GM21526 (cell line): ENCODE measurements around the gene TAAR5.
"Not testable (repeated sequence)": the region's sequence is repeated elsewhere in the genome, so short reads cannot be mapped to it uniquely, and the experiment has no call there.

Source experiments
- ATAC-seq: cut with Tn5 transposase; IDR thresholded peaks from one replicate; pipeline ENCODE4 v1.9.1; 2021; ENCODE audit warnings: moderate library complexity; ENCODE audit not compliant: unreplicated experiment, low FRiP score

Gene TAAR5, protein sequence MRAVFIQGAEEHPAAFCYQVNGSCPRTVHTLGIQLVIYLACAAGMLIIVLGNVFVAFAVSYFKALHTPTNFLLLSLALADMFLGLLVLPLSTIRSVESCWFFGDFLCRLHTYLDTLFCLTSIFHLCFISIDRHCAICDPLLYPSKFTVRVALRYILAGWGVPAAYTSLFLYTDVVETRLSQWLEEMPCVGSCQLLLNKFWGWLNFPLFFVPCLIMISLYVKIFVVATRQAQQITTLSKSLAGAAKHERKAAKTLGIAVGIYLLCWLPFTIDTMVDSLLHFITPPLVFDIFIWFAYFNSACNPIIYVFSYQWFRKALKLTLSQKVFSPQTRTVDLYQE

DNA sequence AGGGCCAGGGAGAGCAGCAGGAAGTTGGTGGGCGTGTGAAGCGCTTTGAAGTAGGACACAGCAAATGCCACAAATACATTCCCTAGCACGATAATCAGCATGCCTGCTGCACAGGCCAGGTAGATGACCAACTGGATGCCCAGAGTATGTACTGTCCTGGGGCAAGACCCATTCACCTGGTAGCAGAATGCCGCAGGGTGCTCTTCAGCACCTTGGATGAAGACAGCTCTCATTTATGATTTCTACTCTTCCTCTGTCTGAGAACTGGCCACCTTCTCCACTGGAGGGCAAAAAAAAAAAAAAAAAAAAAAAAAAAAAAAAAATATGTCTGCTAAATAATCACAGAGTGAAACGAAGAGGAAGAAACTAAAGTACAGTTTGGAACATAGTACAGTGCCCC is at the start of gene TAAR5:
TSS of gene TAAR5 (minus strand) at position 288 of the 400 bp plus-strand sequence. CDS start at position 233, 55 bp downstream.
- ATAC-seq = no peak

DNA sequence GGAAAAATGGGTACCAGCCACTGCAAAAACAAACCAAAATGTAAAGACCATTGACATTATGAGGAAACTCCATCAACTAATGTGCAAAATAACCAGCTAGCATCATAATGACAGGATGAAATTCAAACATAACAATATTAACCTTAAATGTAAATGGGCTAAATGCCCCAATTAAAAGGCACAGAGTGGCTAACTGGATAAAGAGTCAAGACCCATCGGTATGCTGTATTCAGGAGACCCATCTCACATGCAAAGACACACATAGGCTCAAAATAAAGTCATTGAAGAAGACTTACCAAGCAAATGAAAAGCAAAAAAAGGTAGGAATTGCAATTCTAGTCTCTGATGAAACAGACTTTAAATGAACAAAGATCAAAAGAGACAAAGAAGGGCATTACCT is 47.6 kb upstream of the TAAR5 start:
- ATAC-seq = not testable (repeated sequence)

DNA sequence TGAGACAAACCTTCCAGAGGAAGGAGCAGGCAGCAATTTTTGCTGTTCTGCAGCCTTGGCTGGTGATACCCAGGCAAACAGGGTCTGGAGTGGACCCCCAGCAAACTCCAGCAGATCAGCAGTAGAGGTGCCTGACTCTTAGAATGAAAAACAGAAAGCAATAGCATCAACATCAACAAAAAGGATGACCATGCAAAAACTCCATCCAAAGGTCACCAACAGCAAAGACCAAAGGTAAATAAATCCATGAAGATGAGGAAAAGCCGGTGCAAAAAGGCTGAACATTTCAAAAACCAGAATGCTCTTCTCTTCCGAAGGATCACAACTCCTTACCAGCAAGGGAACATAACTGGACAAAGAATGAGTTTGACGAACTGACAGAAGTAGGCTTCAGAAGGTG is 46.4 kb upstream of the TAAR5 start:
- not testable (repeated sequence) for ATAC-seq

DNA sequence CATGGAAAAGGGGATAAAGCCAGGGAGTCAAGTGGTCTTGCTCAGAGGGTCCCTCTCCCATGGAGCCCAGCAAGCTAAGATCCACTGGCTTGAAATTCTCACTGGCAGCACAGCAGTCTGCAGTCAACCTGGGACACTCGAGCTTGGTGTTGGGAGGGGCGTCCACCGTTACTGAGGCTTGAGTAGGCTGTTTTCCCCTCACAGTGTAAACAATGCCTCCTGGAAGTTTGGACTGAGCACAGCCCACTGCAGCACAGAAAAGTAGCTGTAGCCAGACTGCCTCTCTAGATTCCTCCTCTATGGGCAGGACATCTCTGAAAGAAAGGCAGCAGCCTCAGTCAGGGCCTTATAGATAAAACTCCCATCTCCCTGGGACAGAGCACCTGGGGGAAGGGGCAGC is 45.7 kb upstream of the TAAR5 start:
- not testable (repeated sequence) for ATAC-seq

DNA sequence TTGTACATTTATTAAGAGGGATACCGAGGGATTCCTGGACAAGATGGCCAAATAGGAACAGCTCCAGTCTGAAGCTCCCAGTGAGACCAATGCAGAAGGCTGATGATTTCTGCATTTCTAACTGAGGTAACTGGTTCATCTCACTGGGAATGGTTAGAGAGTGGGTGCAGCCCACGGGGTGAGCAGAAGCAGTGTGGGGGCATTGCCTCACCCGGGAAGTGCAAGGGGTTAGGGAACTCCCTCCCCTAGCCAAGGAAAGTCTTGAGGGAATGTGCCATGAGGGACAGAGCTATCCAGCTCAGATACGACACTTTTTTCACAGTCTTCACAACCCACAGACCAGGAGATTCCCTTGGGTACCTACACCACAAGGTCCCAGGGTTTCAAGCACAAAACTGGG is 45.3 kb upstream of the TAAR5 start:
- no peak for ATAC-seq

DNA sequence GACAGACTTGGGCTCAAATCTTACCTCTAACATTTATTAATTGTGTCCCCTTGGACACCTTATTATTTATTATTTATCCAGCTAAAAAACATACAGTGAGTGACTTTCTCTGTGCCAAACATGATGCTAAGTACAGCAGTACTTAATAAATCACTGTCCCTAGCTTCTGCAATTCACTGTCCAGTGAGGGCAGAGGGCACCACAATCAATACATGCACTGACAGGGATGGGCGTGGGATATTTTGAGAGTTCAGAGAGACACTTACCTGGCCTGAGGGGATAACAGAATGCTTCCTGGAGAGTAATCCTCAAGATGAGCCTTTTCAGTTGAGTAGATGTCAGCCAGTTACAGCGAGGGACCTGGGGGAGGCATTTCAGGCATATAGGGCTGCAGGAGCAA is 43.8 kb upstream of the TAAR5 start:
- no peak for ATAC-seq

DNA sequence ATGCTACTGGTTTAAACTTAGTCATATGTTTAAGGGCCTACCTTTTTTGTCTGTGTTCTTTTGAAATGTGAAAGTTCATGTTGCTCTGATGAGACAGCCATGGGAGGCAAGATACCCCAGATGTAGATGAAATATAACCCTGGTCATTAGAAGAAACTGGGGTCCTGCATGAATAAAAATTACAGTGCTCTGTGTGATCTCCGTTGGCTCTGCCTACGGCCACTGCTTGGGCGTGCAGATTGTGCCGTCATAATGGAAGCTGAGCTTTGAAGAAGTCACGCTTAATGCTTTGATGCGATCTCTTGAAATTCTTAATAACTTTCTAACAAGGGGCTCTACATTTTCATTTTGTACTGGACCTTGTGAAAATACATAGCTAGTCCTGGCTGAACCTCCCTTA is 34.6 kb upstream of the TAAR5 start, which contains the start of gene TAAR2:
TSS of gene TAAR2 (minus strand) at position 101 of the 400 bp plus-strand sequence. CDS start at position 101, 0 bp downstream.
- no peak for ATAC-seq

DNA sequence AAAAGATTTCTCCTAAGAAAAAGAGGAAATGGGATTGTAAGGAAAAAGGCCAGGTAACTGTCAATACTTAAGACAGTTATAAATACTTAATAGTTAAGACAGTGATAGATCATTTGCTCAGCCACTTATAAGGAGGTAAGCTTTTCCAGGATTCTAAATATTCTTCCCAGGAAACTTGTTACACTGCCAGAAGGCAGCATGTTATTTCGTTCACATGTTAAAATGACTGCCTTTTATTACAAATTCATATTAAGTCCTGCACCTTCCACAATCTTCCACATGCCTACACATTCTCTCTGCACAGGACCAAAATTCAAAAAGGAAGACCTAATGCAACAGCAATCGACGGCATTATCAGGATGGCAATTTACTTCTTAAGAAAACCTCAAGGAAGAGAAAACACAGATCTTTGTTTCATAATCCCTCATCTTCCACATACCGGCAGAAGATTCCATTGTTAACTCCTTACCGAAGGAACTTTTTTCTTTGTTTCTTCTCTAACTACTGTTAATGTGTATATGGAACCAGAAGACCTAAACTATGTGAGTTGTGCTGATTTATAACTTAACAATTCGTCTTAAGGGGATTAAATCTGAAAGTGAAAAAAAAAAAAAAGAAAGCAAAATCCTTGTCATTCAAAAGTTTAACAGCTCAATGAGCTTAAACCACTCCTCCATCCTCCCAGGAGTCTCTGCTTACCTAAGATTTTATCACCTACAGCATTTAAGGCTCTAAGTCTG is 33.7 kb upstream of the TAAR5 start:
- no peak for ATAC-seq

DNA sequence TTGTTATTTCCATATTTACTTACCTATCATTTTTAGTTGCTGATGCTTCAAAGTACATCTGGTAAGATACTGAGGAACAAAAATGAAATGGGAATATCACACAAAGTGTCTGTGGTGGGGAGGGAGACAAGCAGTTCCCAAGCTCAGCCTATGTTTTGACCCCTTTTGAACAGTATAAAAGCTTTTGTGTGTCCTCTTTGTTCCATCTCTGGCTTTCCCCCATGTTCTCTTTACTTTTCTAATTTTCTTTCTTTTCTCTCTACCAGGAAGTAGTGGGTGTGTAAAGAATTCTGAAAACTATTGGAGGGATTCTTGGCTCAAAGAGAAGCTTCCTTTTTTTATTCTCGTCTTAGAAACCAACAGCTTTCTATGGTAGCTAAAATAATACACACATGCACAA is 27.1 kb upstream of the TAAR5 start:
- no peak for ATAC-seq

DNA sequence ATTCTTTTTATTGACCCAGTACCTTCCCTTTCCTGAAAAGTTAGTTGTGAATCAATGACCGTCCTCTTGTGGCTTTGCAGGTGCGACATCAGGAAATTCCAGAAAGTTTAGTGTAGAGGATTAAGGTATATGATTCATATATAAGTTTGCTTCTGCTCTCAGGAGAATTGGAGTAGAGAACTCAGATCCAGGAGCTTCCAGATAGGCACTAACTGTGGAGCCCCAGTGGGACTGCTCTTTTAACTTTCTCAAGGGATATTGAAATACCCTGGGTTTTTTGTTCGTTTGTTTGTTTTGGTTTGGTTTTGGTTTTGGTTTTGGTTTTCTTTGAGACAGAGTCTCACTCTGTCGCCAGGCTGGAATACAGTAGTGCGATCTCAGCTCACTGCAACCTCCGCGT is 25.0 kb upstream of the TAAR5 start:
- peak; percentile 57 for ATAC-seq

DNA sequence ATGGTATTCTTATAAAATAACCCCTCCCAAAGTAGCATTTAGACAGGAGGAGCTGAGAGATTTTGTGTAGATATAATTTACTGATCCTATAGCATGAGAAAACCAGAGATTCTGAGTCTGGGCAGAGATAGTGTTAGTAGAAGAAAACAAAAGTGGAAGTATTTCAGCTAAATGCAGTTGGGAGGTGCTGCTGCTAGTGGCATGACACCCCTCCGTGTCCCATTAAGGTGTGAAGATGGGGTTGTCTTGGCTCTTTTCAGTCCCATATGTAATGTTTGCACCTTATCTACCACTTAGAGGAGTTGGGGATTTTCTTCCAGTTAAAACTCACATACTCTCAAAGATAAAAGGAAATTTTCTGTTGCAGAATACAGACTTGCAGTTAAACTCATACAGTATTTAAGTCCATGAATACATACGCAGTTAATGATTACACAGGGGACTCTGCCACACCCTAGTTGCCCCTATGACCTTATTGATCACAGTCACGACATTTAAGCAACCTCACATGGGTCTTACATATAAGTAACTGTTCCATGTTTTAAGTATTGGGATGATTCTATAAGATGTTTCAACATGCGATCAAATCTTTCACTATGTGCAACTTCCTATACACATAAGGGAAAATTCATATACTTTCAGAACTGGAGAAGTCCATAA is 23.0 kb upstream of the TAAR5 start:
- ATAC-seq = no peak

DNA sequence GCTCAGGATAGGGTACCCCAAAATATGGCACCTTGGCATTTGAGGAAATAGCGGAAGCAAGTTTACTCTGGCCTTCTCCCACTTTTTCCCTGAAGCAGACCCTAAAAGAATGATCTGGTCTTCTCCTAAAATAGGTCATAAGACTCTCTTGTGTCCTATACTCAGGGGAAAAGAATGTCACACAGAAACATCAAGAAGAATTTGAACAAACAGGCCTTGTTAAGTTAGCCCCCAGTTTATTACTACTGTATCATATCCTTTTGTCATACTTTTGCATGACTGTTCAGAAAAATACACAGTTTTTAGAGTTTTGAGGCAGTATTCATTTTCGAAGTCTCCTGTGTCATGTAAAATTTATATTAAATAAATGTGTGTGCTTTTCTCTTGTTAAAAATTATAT is 22.1 kb upstream of the TAAR5 start:
- no peak for ATAC-seq

DNA sequence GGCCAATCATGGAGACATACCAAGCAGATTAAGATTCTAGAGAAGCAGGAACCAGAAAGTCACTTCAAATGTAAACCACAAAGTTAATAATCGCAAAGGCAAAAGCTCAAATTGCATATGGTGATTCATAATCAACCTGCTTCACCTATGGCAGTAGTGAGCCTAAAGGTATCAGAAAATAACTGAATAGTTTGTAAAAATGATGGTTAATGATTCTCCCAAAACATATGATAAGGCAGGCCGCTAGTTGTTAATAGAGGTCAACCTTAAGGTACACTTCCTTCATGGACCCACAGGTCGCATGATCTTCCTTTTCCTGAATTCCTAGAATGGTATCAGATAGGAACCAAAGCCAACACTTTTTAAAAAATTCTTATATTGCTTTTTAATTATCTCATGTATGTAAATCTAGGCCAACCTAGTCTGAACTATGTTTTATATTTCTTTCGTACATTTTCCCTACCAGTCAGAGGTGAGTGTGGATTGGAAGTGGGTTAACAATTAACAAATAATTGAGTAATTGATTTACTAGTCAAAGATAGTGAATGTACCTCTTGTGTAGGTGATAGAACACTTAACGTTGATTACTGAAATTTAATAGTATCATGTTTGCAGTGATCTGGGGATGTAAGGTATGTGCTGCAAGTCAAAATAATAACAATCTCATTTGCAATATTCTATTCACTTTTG is 18.1 kb upstream of the TAAR5 start:
- ATAC-seq = no peak

DNA sequence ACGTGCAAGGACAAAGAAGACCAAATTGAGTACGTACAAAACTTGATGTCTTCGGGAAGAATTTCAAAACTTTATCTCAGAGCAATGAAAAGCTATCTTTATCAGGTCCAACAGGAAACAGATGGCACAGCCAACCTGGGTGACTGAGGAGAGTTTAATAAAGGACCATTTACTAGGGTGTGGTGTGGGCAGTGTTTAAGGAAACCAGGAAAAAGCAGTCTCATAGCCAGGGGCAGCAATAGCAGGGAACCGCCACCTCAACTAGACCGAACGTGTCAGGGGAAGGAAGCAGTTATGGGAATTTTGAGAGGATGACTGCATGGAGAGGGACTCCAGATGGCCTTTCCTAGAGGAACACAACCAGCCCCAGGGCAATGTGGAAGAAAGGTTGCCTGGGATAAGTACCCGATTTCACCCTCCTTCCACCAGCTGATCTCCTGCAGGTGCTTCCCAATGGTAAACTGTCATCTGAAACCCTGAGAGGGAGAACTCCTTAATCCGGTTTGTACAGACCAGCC is 15.2 kb upstream of the TAAR5 start:
- ATAC-seq = no peak

DNA sequence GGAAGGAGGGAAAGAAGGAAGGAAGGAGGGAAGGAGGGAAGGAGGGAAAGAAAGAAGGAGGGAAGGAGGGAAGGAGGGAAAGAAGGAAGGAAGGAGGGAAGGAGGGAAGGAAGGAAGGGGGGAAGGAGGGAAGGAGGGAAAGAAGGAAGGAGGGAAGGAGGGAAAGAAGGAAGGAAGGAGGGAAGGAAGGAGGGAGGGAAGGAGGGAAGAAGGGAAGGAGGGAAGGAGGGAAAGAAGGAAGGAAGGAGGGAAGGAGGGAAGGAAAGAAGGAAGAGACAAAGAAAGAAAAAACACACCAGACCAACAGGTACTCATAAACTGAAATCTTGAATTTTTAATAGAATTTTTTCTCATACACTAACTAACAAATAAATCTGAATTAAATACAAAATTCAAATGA is 11.4 kb upstream of the TAAR5 start:
- not testable (repeated sequence) for ATAC-seq

DNA sequence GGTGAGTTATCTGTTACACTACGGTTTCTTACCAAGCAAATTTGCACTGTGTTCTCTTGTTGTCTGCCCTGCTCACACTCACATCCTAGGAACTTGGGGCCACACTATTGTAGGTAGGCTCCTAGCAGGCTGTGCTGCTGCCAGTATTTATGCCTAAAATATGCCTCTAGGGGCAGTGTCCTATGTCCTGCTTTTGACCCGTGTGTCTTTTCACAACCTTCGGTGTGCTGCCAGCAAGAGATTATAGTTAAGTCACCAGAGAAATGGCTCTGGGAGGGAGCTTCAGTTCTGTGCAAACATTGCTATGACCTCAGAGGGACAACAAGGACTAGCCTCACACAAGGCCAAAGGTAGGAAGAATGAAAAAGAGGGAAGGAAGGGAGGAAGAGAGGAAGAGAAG is 8.9 kb upstream of the TAAR5 start:
- peak; percentile 91 for ATAC-seq

DNA sequence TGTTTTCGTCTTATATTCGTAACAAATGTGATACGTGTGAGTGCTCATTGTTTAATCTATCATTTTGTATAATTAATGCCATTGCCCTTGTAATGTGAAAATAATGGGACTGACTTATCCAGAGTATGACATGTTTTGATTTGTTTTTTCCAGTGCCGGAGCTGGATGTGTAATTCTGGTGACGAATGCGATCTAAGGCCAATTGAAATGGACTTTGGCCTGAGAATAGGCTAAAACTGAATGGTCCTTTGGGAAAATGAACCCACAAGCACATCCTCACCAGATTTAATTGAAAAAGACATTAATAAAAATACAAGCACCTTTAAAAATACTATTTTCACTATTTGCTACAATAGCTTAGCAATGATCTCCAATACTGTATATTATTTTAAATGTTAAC is 6.7 kb upstream of the TAAR5 start:
- ATAC-seq = no peak

DNA sequence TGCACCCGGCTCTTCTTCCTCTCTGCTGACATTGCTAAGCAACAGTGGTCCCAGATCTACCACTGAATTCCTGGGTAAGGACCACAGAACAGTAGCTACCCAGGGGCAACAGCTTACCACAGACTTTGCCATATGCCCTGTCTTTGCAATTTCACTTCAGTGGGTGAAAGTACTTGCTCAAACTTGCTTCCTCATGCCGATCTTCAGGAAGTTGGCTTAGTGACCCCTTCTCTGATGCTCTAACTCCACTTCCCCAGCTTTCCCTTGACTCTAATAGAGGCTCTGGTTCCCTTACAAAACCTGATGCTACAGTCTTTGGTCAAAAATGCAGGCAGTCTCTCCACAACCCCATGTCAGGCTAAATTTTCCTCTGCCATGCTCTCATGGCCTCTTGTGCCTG is 3.3 kb upstream of the TAAR5 start:
- no peak for ATAC-seq

DNA sequence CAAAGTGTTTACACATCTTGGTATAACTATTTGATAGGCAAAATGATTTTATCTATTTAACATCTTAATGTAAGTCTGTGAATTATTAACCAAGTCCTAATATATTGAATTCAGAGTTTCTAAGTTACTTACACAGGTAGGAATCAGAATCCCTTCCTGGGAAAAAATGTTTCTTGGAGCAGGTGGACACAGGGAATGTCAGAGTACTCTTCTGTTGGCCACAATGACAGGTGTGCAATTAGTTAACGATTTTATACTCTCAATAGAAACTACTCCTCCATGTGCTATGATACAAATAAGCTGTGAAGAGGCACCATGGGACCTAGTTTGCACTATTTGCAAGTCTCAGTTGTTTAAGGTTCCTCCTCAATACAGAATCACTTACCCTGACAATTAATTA is 821 bp upstream of the TAAR5 start:
- no peak for ATAC-seq

DNA sequence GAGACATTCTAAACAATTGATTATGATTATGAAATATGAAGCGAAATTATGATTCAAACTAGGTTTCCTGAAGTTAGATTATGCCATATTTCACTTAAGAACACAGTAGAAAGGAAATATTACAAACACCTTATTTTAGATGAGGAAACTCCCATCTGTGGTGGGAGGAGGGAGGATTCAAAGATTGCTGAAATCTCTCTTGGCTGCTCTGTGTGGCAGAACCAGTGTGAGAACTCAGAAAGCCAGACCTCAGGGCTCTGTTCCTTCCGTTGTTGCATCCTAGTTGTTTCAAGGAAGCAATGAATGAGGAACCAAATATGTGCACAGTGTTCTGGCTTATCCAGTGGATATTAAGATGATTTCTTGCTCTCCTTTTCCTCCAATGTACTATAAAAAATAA is 2.1 kb downstream of the TAAR5 start:
- ATAC-seq = no peak

DNA sequence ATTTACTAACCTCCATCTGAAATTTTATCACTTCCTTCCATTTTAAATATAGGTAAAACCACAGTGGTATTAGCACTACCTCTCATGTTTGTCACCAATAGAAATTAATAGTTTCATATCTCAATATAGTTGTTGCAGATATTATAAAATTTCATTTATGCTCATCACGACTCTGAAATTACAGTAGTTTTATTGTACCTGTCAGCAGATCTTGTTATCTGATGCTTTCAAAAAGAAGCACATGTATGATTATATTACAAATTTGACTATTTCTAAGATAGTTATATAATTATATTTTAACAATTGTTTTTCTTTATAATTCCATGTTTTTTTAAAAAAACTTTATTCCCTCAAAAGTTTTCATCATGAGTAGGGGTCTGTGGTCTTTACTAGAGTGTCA is 4.8 kb downstream of the TAAR5 start:
- no peak for ATAC-seq
